Neural cell (in vitro differentiated cells): ENCODE results near the gene ABCC11. TPM values are rescaled to one million over a fixed set of nuclear protein-coding genes. Genes with fewer than 3 reads are reported as not detected.

Experiments used
- H2AFZ ChIP-seq: fragments of 200-600, 300-800 bp; sonication (generic), shearing (Covaris generic); 2 replicates; pipeline ENCODE4 v1.6.0; 2014; ENCODE audit warnings: low read depth, mild to moderate bottlenecking, antibody characterized with exemption, low read length, moderate library complexity
- H3F3A ChIP-seq: fragments of 200-600 bp; shearing (Covaris generic); 2 replicates; pipeline ENCODE4 v1.6.1; 2016; ENCODE audit warnings: mild to moderate bottlenecking, moderate library complexity, mixed read lengths, antibody characterized with exemption, low read length; ENCODE audit not compliant: insufficient read depth, poor library complexity, severe bottlenecking
- H3K27ac ChIP-seq: fragments of 200-600, 300-800 bp; sonication (generic), shearing (Covaris generic); 2 replicates; pipeline ENCODE4 v1.5.1; 2014; ENCODE audit warnings: mild to moderate bottlenecking, low read length, moderate library complexity
- H3K27me3 ChIP-seq: fragments of 300-800, 200-600 bp; sonication (generic), shearing (Covaris generic); 2 replicates; pipeline ENCODE4 v1.6.0; 2014; ENCODE audit warnings: mild to moderate bottlenecking, low read depth, low read length, moderate library complexity; ENCODE audit not compliant: insufficient read depth
- H3K36me3 ChIP-seq: fragments of 300-800, 200-600 bp; sonication (generic), shearing (Covaris generic); 2 replicates; pipeline ENCODE4 v1.5.1; 2014; ENCODE audit warnings: mild to moderate bottlenecking, antibody characterized with exemption, low read length, moderate library complexity; ENCODE audit not compliant: insufficient read depth
- H3K4me2 ChIP-seq: fragments of 300-800, 200-600 bp; sonication (generic), shearing (Covaris generic); 2 replicates; pipeline ENCODE4 v1.6.0; 2014; ENCODE audit warnings: mild to moderate bottlenecking, low read length
- H3K4me3 ChIP-seq: fragments of 300-800, 200-600 bp; sonication (generic), shearing (Covaris generic); 2 replicates; pipeline ENCODE4 v1.5.1; 2014; ENCODE audit warnings: mild to moderate bottlenecking, low read length, moderate library complexity
- H3K79me2 ChIP-seq: fragments of 200-600 bp; shearing (Covaris generic); replicated peaks from 2 replicates; pipeline ENCODE4 v1.6.0; 2014; ENCODE audit warnings: mild to moderate bottlenecking, low read length, moderate library complexity; ENCODE audit not compliant: insufficient read depth
- H3K9ac ChIP-seq: fragments of 300-800, 200-600 bp; sonication (generic), shearing (Covaris generic); 2 replicates; pipeline ENCODE4 v1.6.1; 2016; ENCODE audit warnings: mild to moderate bottlenecking, low read length, mixed read lengths
- H3K9me2 ChIP-seq: fragments of 200-600 bp; shearing (Covaris generic); 2 replicates; pipeline ENCODE4 v1.6.1; 2016; ENCODE audit warnings: mild to moderate bottlenecking, low read length, mixed read lengths; ENCODE audit not compliant: insufficient read depth
- H3K9me3 ChIP-seq: fragments of 200-600, 300-800 bp; sonication (generic), shearing (Covaris generic); 2 replicates; pipeline ENCODE4 v1.6.1; 2016; ENCODE audit warnings: mild to moderate bottlenecking, mixed run types, low read length, moderate library complexity, mixed read lengths
- H4K20me1 ChIP-seq: fragments of 200-600 bp; shearing (Covaris generic); 2 replicates; pipeline ENCODE4 v1.6.1; 2016; ENCODE audit warnings: mild to moderate bottlenecking, mixed run types; ENCODE audit not compliant: insufficient read depth
- CTCF ChIP-seq: fragments of 450-650 bp; IDR thresholded peaks from 2 replicates; pipeline ENCODE4 v1.5.1; 2014; ENCODE audit warnings: antibody characterized with exemption, mild to moderate bottlenecking, moderate library complexity; ENCODE audit not compliant: poor library complexity, severe bottlenecking
- EP300 ChIP-seq: fragments of 450-650 bp; conservative IDR thresholded peaks from 2 replicates; pipeline ENCODE4 v1.6.1; 2014; ENCODE audit warnings: antibody characterized with exemption, mild to moderate bottlenecking, moderate library complexity; ENCODE audit not compliant: poor library complexity, severe bottlenecking
- EZH2 ChIP-seq: fragments of 200-600, 300-800 bp; shearing (Covaris generic), sonication (generic); IDR thresholded peaks from 2 replicates; pipeline ENCODE4 v1.6.1; 2014; ENCODE audit warnings: antibody characterized with exemption, low read length, borderline replicate concordance, mild to moderate bottlenecking; ENCODE audit not compliant: insufficient read depth, poor library complexity, severe bottlenecking
- MXI1 ChIP-seq: fragments of 450-650 bp; conservative IDR thresholded peaks from 2 replicates; pipeline ENCODE4 v1.6.1; 2014; ENCODE audit warnings: antibody characterized with exemption, mild to moderate bottlenecking; ENCODE audit not compliant: poor library complexity, severe bottlenecking
- POLR2AphosphoS5 ChIP-seq: IDR thresholded peaks from 2 replicates; pipeline ENCODE4 v1.6.1; 2012
- RAD21 ChIP-seq: fragments of 450-650 bp; conservative IDR thresholded peaks from 2 replicates; pipeline ENCODE4 v1.6.1; 2014; ENCODE audit warnings: antibody characterized with exemption, mild to moderate bottlenecking, moderate library complexity
- SMC3 ChIP-seq: fragments of 450-650 bp; conservative IDR thresholded peaks from 2 replicates; pipeline ENCODE4 v1.6.1; 2014; ENCODE audit warnings: antibody characterized with exemption, mild to moderate bottlenecking, moderate library complexity; ENCODE audit not compliant: poor library complexity
- TAF1 ChIP-seq: IDR thresholded peaks from 2 replicates; pipeline ENCODE4 v1.6.1; 2012; ENCODE audit warnings: low read depth
- polyA plus RNA-seq: library from polyadenylated mRNA; depleted of rRNA; stranded (reverse); fragments of >200 nt; gene quantifications from 2 replicates; pipeline ENCODE4 v1.2.3, GENCODE V29; 2014
- TF ChIP-seq, protein P1 (sequence below): IDR thresholded peaks from 2 replicates; pipeline ENCODE4 v1.6.1; 2012; ENCODE audit warnings: borderline replicate concordance

ABCC11 gene
- polyA plus RNA-seq, 1 donor from 2014 or later = 0.14 TPM

DNA sequence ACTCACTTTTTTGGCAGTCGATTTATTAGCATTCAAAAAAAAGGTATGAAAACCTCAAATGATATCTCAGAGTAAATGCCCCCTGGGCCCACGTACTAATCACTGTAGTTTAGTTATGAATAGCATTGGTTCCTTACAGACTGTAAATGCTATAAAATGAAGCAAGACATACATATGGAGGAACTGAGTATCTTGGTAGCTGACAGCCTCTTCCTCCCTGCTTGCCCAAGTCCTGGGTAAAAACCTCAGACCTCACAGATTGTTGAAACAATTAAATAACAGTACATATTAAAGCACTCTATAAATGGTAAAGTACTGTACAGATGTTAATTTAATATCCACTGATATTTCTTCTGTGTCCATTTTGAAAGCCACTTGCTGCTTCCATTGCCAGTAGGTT, 33.2 kb upstream of the ABCC11 start:
- TF ChIP-seq EP300 (no peak), CTCF (no peak), RAD21 (no peak), SMC3 (no peak), TAF1 (no peak), MXI1 (no peak), POLR2AphosphoS5 (no peak), EZH2 (no peak)
- TF ChIP-seq, protein P1, sequence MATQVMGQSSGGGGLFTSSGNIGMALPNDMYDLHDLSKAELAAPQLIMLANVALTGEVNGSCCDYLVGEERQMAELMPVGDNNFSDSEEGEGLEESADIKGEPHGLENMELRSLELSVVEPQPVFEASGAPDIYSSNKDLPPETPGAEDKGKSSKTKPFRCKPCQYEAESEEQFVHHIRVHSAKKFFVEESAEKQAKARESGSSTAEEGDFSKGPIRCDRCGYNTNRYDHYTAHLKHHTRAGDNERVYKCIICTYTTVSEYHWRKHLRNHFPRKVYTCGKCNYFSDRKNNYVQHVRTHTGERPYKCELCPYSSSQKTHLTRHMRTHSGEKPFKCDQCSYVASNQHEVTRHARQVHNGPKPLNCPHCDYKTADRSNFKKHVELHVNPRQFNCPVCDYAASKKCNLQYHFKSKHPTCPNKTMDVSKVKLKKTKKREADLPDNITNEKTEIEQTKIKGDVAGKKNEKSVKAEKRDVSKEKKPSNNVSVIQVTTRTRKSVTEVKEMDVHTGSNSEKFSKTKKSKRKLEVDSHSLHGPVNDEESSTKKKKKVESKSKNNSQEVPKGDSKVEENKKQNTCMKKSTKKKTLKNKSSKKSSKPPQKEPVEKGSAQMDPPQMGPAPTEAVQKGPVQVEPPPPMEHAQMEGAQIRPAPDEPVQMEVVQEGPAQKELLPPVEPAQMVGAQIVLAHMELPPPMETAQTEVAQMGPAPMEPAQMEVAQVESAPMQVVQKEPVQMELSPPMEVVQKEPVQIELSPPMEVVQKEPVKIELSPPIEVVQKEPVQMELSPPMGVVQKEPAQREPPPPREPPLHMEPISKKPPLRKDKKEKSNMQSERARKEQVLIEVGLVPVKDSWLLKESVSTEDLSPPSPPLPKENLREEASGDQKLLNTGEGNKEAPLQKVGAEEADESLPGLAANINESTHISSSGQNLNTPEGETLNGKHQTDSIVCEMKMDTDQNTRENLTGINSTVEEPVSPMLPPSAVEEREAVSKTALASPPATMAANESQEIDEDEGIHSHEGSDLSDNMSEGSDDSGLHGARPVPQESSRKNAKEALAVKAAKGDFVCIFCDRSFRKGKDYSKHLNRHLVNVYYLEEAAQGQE = no peak

DNA sequence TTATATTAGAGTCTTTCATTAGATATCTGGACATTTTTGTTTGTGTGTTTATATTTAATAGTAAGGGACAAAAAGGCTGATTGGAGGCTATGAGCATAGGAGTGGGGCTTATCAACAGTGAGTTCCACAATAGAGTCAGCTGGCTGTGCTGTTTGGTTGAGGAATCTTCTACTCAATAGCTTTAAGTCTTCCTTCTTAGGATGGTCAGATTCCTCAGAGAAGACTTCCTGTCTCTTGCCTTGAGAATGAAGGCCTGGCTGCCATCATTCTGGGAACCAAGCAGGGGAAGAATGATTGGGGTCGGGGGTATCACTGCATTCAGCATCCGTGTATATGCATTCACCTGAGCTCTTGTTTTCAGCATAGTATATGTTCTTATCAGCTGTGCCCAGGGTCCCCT, 31.9 kb upstream of the ABCC11 start:
- Histone ChIP-seq H3K79me2 (no peaks in the 10 kb centered on the region), H3K27me3 (no peaks in the 10 kb centered on the region), H3K9ac (no peak overlapping the region), H2AFZ (no peak overlapping the region), H3K4me2 (no peak overlapping the region), H3K9me3 (no peaks in the 10 kb centered on the region), H4K20me1 (no peaks in the 10 kb centered on the region), H3K36me3 (peaks cover 11% of the 10 kb centered on the region), H3K9me2 (no peaks in the 10 kb centered on the region), H3K4me3 (no peak overlapping the region), H3K27ac (no peak overlapping the region), H3F3A (no peaks in the 10 kb centered on the region)
- TF ChIP-seq TAF1 (no peak), EP300 (no peak), EZH2 (no peak), SMC3 (no peak), RAD21 (no peak), MXI1 (no peak), CTCF (no peak), POLR2AphosphoS5 (no peak)
- TF ChIP-seq, protein P1 = no peak

More for the DNA sequence above, 33.2 kb upstream of the ABCC11 start:
- Histone ChIP-seq H3K9me2 (no peaks in the 10 kb centered on the region), H3K36me3 (peaks cover 8% of the 10 kb centered on the region), H3K27ac (no peak overlapping the region), H3K9ac (no peak overlapping the region), H3K4me3 (no peak overlapping the region), H3K79me2 (no peaks in the 10 kb centered on the region), H3K27me3 (no peaks in the 10 kb centered on the region), H3F3A (no peaks in the 10 kb centered on the region), H2AFZ (no peak overlapping the region), H4K20me1 (no peaks in the 10 kb centered on the region), H3K4me2 (no peak overlapping the region), H3K9me3 (no peaks in the 10 kb centered on the region)
